Progenitor cell of endocrine pancreas (in vitro differentiated cells): Measurements from ENCODE around the gene CDC42EP5. TPM values are rescaled to one million over a fixed set of nuclear protein-coding genes. Genes with fewer than 3 reads are reported as not detected.

Experiments used
- DNase-seq: peaks from one replicate; pipeline ENCODE4 v3.0.0; 2021; ENCODE audit warnings: low spot score; ENCODE audit not compliant: unreplicated experiment
- H3K27ac Mint-ChIP-seq: 2 replicates; pipeline ENCODE4 v1.8.0; 2021; ENCODE audit warnings: mild to moderate bottlenecking, moderate library complexity, mixed read lengths
- H3K27me3 Mint-ChIP-seq: 2 replicates; pipeline ENCODE4 v1.8.0; 2021; ENCODE audit warnings: mixed read lengths
- H3K36me3 Mint-ChIP-seq: 2 replicates; pipeline ENCODE4 v1.8.0; 2022; ENCODE audit warnings: mixed read lengths; ENCODE audit not compliant: insufficient read depth
- H3K4me1 Mint-ChIP-seq: 2 replicates; pipeline ENCODE4 v1.8.0; 2021; ENCODE audit warnings: low read depth, mixed read lengths
- H3K4me3 Mint-ChIP-seq: 2 replicates; pipeline ENCODE4 v1.8.0; 2021; ENCODE audit warnings: low read depth, mild to moderate bottlenecking, moderate library complexity, mixed read lengths
- H3K9me3 Mint-ChIP-seq: 2 replicates; pipeline ENCODE4 v1.8.0; 2021; ENCODE audit warnings: low read depth, mixed read lengths
- total RNA-seq: library from RNA; stranded (reverse); gene quantifications from 2 replicates; pipeline ENCODE4 v1.2.1, GENCODE V29; 2021
- TF ChIP-seq, protein P1 (sequence below): fragments of 200-600 bp; sonication (generic); IDR thresholded peaks from one replicate; pipeline ENCODE4 v1.5.0; 2021; ENCODE audit warnings: antibody characterized with exemption, mild to moderate bottlenecking; ENCODE audit not compliant: unreplicated experiment

Gene CDC42EP5
- total RNA-seq, 1 donor from 2014 or later, result 2.1 TPM

DNA sequence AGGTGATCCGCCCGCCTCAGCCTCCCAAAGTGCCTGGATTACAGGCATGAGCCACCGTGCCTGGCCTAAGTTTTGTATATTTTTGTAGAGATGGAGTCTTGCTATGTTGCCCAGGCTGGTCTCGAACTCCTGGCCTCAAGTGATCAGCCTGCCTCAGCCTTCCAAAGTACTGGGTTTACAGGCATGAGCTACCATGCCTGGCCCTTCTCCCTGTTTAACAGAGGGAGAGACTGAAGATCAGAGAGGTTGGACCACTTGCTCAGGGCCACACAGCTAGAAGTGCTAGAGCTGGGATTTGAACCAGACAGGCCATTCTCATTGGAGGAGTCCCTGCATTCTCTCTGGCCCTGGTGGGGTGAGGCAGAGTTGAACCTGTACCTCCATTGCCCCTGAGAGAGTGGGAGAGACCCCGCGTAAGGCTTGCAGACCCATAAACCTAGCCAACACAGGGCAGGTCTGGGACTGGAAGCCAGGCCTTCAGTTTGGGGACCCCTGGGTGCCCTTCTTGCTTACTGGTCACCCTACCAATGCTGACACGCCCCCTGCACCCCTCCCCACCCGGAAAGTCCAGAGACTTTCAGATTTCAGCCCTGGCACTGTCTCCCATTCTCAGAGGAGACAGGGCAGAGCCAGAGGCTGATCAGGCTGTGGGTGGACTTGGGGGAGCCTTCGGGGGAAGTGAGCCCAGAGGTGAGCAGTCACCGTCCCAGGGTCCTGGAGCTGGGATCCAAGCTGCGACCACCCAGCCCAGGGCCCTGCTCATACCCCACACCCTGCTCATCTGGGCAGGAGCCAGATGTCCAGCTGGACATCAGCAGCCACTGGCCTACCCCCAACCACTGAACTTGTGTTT, 44.5 kb downstream of the CDC42EP5 start:
- Mint-ChIP-seq H3K36me3 (peaks cover 17% of the 10 kb centered on the region), H3K9me3 (no peaks in the 10 kb centered on the region), H3K27me3 (peaks cover 60% of the 10 kb centered on the region), H3K4me1 (peaks cover 4% of the 10 kb centered on the region), H3K27ac (no peak overlapping the region), H3K4me3 (no peak overlapping the region)
- DNase-seq, result no peak
- TF ChIP-seq, protein P1, sequence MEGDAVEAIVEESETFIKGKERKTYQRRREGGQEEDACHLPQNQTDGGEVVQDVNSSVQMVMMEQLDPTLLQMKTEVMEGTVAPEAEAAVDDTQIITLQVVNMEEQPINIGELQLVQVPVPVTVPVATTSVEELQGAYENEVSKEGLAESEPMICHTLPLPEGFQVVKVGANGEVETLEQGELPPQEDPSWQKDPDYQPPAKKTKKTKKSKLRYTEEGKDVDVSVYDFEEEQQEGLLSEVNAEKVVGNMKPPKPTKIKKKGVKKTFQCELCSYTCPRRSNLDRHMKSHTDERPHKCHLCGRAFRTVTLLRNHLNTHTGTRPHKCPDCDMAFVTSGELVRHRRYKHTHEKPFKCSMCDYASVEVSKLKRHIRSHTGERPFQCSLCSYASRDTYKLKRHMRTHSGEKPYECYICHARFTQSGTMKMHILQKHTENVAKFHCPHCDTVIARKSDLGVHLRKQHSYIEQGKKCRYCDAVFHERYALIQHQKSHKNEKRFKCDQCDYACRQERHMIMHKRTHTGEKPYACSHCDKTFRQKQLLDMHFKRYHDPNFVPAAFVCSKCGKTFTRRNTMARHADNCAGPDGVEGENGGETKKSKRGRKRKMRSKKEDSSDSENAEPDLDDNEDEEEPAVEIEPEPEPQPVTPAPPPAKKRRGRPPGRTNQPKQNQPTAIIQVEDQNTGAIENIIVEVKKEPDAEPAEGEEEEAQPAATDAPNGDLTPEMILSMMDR, result no peak

DNA sequence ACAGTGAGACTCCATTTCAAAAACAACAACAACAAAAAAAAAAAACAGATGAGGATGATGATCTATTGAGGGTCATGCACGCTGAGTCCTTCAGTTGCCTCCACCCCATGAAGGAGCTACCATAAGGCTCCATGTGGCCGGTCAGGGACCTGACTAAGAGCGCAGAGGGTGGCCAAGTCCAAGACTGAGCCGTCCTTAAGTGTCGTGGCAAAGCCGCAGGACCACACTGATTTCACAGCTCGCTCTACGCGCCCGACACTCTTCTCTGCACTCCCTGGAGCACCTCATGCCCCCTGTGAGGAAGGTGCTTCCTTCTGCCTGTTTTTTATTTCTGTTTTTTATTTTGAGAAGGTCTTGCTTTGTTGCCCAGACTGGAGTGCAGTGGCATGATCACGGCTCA, 45.5 kb downstream of the CDC42EP5 start:
- no peak overlapping the region for H3K4me3 Mint-ChIP-seq
- TF ChIP-seq, protein P1, result no peak
- no peak overlapping the region for H3K27ac Mint-ChIP-seq
- peaks cover 5% of the 10 kb centered on the region for H3K4me1 Mint-ChIP-seq
- DNase-seq, result no peak
- no peaks in the 10 kb centered on the region for H3K9me3 Mint-ChIP-seq
- peaks cover 22% of the 10 kb centered on the region for H3K36me3 Mint-ChIP-seq
- peaks cover 66% of the 10 kb centered on the region for H3K27me3 Mint-ChIP-seq

DNA sequence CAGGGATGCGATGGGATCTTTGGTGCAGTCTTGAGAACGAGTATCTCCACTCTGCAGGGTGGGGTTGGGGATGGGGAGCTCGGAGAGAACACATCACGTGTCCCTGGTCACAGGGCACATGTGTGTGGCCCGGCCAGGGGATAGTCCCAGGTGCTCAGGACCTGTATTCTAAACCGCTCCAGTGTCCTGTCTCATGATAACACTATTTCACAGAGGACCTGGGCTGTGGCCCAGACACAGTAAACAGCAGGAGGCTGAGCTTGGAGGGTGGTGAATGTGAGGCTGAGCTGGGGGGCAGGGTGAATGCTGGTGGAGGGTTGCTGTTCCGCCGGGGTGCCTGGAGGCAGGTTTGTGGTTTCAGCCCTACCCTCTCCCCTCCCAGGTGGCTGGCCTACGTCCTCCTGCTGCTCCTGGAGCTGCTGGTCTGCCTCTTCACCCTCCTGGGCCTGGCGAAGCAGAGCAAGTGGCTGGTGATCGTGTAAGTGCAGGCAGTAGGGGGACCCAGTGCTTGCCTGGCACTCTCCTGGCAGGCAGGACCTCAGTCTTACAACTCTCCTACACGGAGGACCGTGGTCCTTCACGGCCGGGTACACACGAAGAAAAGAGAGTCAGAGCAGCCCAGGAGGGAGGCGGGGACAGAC, 46.7 kb downstream of the CDC42EP5 start:
- TF ChIP-seq, protein P1, result no peak
- H3K27me3 Mint-ChIP-seq, result peaks cover 58% of the 10 kb centered on the region
- DNase-seq, result no peak
- H3K9me3 Mint-ChIP-seq, result no peaks in the 10 kb centered on the region
- H3K27ac Mint-ChIP-seq, result no peak overlapping the region
- peaks cover 5% of the 10 kb centered on the region for H3K4me1 Mint-ChIP-seq
- peaks cover 19% of the 10 kb centered on the region for H3K36me3 Mint-ChIP-seq
- H3K4me3 Mint-ChIP-seq, result no peak overlapping the region

DNA sequence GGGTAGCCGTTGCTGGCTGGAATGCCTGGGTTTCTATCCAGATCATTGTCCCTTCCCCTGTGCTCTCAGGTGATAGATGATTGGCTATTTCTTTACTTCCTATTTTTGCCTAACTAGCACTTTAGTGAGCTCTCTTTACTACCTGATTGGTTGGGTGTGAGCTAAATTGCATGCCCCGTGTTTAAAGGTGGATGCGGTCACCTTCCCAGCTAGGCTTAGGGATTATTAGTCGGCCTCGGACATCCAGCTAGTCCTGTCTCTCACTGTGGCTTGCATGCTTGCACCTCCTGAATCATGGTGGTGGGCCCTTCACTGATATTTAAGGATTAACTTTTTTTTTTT, 47.7 kb downstream of the CDC42EP5 start:
- Mint-ChIP-seq H3K36me3 (peaks cover 19% of the 10 kb centered on the region), H3K27me3 (peaks cover 53% of the 10 kb centered on the region), H3K9me3 (no peaks in the 10 kb centered on the region), H3K4me3 (no peak overlapping the region), H3K27ac (no peak overlapping the region), H3K4me1 (peaks cover 5% of the 10 kb centered on the region)
- DNase-seq, result no peak
- TF ChIP-seq, protein P1, result no peak

DNA sequence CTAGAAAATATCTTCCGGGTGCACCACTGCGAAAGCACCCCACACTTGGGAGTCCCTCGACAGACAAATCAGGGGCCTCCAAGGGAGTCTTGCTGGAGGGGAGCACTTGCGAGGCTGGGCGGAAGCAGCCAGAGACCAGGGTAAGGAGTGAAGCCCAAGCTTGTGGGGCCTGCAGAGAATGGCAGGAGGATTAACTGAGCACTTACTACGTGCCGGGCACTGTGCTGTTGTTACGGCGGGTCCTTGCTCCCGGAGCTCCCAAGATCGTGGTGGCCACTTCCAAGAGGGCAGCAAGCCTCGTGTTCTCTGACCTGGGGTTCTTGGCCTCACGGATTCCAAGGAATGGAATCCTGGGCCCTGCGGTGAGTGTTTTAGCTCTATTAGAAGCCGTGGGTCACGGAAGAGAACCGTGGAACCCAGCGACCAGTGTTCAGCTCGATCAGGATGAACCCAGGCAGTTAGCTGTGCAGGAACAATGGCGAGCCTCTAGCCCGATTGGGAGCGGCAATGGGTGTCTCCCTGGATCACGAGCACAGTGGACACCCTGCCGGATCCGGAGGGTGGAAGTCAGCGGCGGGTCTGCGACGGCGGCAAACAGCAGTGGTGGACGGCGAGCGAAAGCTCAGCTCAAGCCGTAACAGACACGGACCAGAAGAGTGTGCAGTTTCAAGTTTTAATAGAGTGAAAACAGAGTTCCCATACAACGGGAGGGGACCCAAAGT, 48.3 kb downstream of the CDC42EP5 start:
- TF ChIP-seq, protein P1, result no peak
- peaks cover 5% of the 10 kb centered on the region for H3K4me1 Mint-ChIP-seq
- H3K4me3 Mint-ChIP-seq, result no peak overlapping the region
- no peaks in the 10 kb centered on the region for H3K9me3 Mint-ChIP-seq
- DNase-seq, result no peak
- no peak overlapping the region for H3K27ac Mint-ChIP-seq
- H3K36me3 Mint-ChIP-seq, result peaks cover 19% of the 10 kb centered on the region
- peaks cover 53% of the 10 kb centered on the region for H3K27me3 Mint-ChIP-seq
